Erythroblast (primary cell): ENCODE results near the gene MTCL1.

Experiments used
- GATA1 ChIP-seq: IDR thresholded peaks from 2 replicates; pipeline ENCODE4 v1.6.1; 2011; ENCODE audit warnings: low read depth, mild to moderate bottlenecking, control low read depth, low read length, moderate library complexity
- POLR2A ChIP-seq: IDR thresholded peaks from 2 replicates; pipeline ENCODE4 v1.6.1; 2011; ENCODE audit warnings: mild to moderate bottlenecking, low read length

GRCh38 chr18:8657873-8658470, 47.4 kb upstream of the MTCL1 start:
- no peak for TF ChIP-seq POLR2A
- TF ChIP-seq GATA1 = no peak
